IMR-90 (cell line): ENCODE measurements around the gene KCNQ1. TPM values are rescaled to one million over a fixed set of nuclear protein-coding genes. Genes with fewer than 3 reads are reported as not detected.

Experiments used
- ATAC-seq: fragments of 200-7000 bp; cut with Tn5 transposase; 2 replicates; pipeline ENCODE4 v1.9.1; 2020; ENCODE audit warnings: low read depth, mild to moderate bottlenecking, moderate library complexity
- BruUV-seq: library from RNA; stranded (reverse); fragments of 400-500 nt; replicated peaks from 2 replicates; lab custom pipeline; 2021; lab: Mats Ljungman, UMichigan
- CTCF ChIA-PET: fragments of 300-600 bp; formaldehyde crosslinking; extraction: SDS; loops from one replicate; lab custom pipeline; 2021; ENCODE audit warnings: antibody characterized with exemption; lab: Yijun Ruan, JAX
- POLR2A ChIA-PET: fragments of 300-600 bp; sonication (Branson Sonifier 250); formaldehyde crosslinking; loops from one replicate; lab custom pipeline; 2022; ENCODE audit warnings: antibody characterized with exemption; ENCODE audit not compliant: unreplicated experiment; lab: Charles Lee
- DNase-seq: peaks from one replicate; pipeline ENCODE4 v3.0.0; 2013
- H2AFZ ChIP-seq: replicated peaks from 2 replicates; pipeline ENCODE3; 2013; ENCODE audit warnings: low read length, mild to moderate bottlenecking; ENCODE audit not compliant: poor library complexity
- H2AK5ac ChIP-seq: 2 replicates; pipeline ENCODE4 v1.6.1; 2013; ENCODE audit warnings: low read depth, low read length, inconsistent platforms
- H2AK9ac ChIP-seq: replicated peaks from 2 replicates; pipeline ENCODE3; 2013; ENCODE audit warnings: mild to moderate bottlenecking, low read depth, low read length, moderate library complexity; ENCODE audit not compliant: poor library complexity
- H2BK120ac ChIP-seq: 2 replicates; pipeline ENCODE4 v1.6.1; 2013; ENCODE audit warnings: low read depth, low read length, inconsistent platforms
- H2BK15ac ChIP-seq: 3 replicates; pipeline ENCODE4 v1.6.1; 2013; ENCODE audit warnings: low read depth, low read length, inconsistent platforms
- H2BK20ac ChIP-seq: 2 replicates; pipeline ENCODE4 v1.6.1; 2013; ENCODE audit warnings: low read depth, mild to moderate bottlenecking, inconsistent platforms, low read length, moderate library complexity
- H2BK5ac ChIP-seq: 2 replicates; pipeline ENCODE4 v1.6.1; 2013; ENCODE audit warnings: mild to moderate bottlenecking, low read depth, low read length, inconsistent platforms; ENCODE audit not compliant: poor library complexity, severe bottlenecking
- H3K14ac ChIP-seq: replicated peaks from 2 replicates; pipeline ENCODE4 v1.6.1; 2013; ENCODE audit warnings: low read depth, low read length, inconsistent platforms
- H3K18ac ChIP-seq: 2 replicates; pipeline ENCODE4 v1.6.1; 2013; ENCODE audit warnings: low read depth, low read length, control low read depth
- H3K23ac ChIP-seq: 2 replicates; pipeline ENCODE4 v1.6.1; 2013; ENCODE audit warnings: low read depth, low read length, inconsistent platforms
- H3K27ac ChIP-seq: 2 replicates; pipeline ENCODE4 v1.5.1; 2013; ENCODE audit warnings: mild to moderate bottlenecking, control low read depth, low read length; ENCODE audit not compliant: insufficient read depth
- H3K27me3 ChIP-seq: 2 replicates; pipeline ENCODE4 v1.6.1; 2013; ENCODE audit warnings: low read length; ENCODE audit not compliant: control insufficient read depth, insufficient read depth
- H3K36me3 ChIP-seq: 2 replicates; pipeline ENCODE4 v1.6.1; 2013; ENCODE audit warnings: low read length, mixed read lengths; ENCODE audit not compliant: control insufficient read depth, insufficient read depth
- H3K4ac ChIP-seq: 2 replicates; pipeline ENCODE4 v1.6.1; 2013; ENCODE audit warnings: low read depth, low read length, inconsistent platforms
- H3K4me1 ChIP-seq: 2 replicates; pipeline ENCODE4 v1.6.1; 2013; ENCODE audit warnings: low read length, mixed read lengths; ENCODE audit not compliant: control insufficient read depth, insufficient read depth
- H3K4me2 ChIP-seq: 2 replicates; pipeline ENCODE4 v1.6.1; 2013; ENCODE audit warnings: low read depth, mild to moderate bottlenecking, control low read depth, low read length, moderate library complexity
- H3K4me3 ChIP-seq: 2 replicates; pipeline ENCODE4 v1.5.1; 2013; ENCODE audit warnings: low read depth, mild to moderate bottlenecking, control low read depth, low read length, moderate library complexity; ENCODE audit not compliant: insufficient read depth
- H3K56ac ChIP-seq: 2 replicates; pipeline ENCODE4 v1.6.1; 2013; ENCODE audit warnings: low read length, inconsistent platforms; ENCODE audit not compliant: insufficient read depth; ENCODE audit errors: extremely low read depth
- H3K79me1 ChIP-seq, 2 experiments: 2 replicates each; pipeline ENCODE4 v1.6.1; 2013; ENCODE audit warnings: low read length in 2 of 2, inconsistent platforms in 1 of 2, low read depth in 1 of 2
- H3K9ac ChIP-seq: 2 replicates; pipeline ENCODE4 v1.6.1; 2013; ENCODE audit warnings: low read depth, low read length, control low read depth
- H3K9me1 ChIP-seq: 2 replicates; pipeline ENCODE4 v1.6.1; 2013; ENCODE audit warnings: low read length, inconsistent platforms; ENCODE audit not compliant: insufficient read depth
- H3K9me3 ChIP-seq: 2 replicates; pipeline ENCODE4 v1.6.1; 2013; ENCODE audit warnings: low read length; ENCODE audit not compliant: control insufficient read depth, insufficient read depth
- H4K20me1 ChIP-seq: 2 replicates; pipeline ENCODE4 v1.6.1; 2013; ENCODE audit warnings: low read length, inconsistent platforms; ENCODE audit not compliant: insufficient read depth
- H4K5ac ChIP-seq: 2 replicates; pipeline ENCODE4 v1.6.1; 2013; ENCODE audit warnings: mild to moderate bottlenecking, low read depth, low read length, control low read depth
- H4K8ac ChIP-seq, 2 experiments: 2 replicates each; pipeline ENCODE4 v1.6.1; 2013; ENCODE audit warnings: low read depth in 2 of 2, low read length in 2 of 2, control low read depth in 1 of 2, inconsistent platforms in 1 of 2
- H4K91ac ChIP-seq: 2 replicates; pipeline ENCODE4 v1.6.1; 2013; ENCODE audit warnings: low read depth, low read length, inconsistent platforms; ENCODE audit not compliant: insufficient read depth
- CEBPB ChIP-seq: IDR thresholded peaks from 2 replicates; pipeline ENCODE4 v1.6.1; 2012; ENCODE audit warnings: low read depth, low read length, improper control_type of control experiment
- MXI1 ChIP-seq: IDR thresholded peaks from 2 replicates; pipeline ENCODE4 v1.6.1; 2012; ENCODE audit warnings: low read depth, mild to moderate bottlenecking, low read length, moderate library complexity, borderline replicate concordance
- NFE2L2 ChIP-seq: fragments of 150-350 bp; IDR thresholded peaks from 2 replicates; pipeline ENCODE4 v1.6.1; 2016; ENCODE audit warnings: low read depth, mild to moderate bottlenecking, low read length
- POLR2A ChIP-seq: IDR thresholded peaks from 2 replicates; pipeline ENCODE4 v1.6.1; 2012; ENCODE audit warnings: mild to moderate bottlenecking, low read depth, low read length
- RCOR1 ChIP-seq: IDR thresholded peaks from 2 replicates; pipeline ENCODE4 v1.6.1; 2012; ENCODE audit warnings: mild to moderate bottlenecking, low read length, improper control_type of control experiment; ENCODE audit not compliant: insufficient replicate concordance
- WGBS, 2 experiments: methylation state at CpG; one replicate each; pipeline versions ENCODE4 v1.1.5 to v1.1.7; 2013; ENCODE audit warnings: missing lambda C conversion rate in 2 of 2; ENCODE audit not compliant: insufficient read length in 1 of 2; ENCODE audit errors: extremely low coverage in 2 of 2; 5-methylcytosine and 5-hydroxymethylcytosine counted together
- dilution Hi-C: fragments of 300-500 bp; cut with HindIII; formaldehyde crosslinking; loops from one replicate; pipeline ENCODE4 v1.14.3; 2018; ENCODE audit warnings: low sequenced_read_pairs; ENCODE audit not compliant: unreplicated experiment
- in situ Hi-C: fragments of 300-500 bp; cut with MboI; formaldehyde crosslinking; loops from 3 replicates; pipeline ENCODE4 v1.14.3; 2019; ENCODE audit warnings: low sequenced_read_pairs, inconsistent platforms, mixed read lengths
- intact Hi-C: fragments of 100-400 bp; cut with micrococcal nuclease; formaldehyde crosslinking; loops from 2 replicates; pipeline ENCODE4 v1.10.0; 2022
- polyA plus RNA-seq, 3 experiments: library from polyadenylated mRNA; depleted of rRNA; stranded (reverse); fragments of >200 nt; gene quantifications; 2 replicates each; pipeline ENCODE4 v1.2.3, GENCODE V29; 2012; ENCODE audit warnings: low replicate concordance in 1 of 3
- total RNA-seq: library from RNA; depleted of rRNA; stranded (reverse); fragments of >200 nt; gene quantifications from 2 replicates; pipeline ENCODE4 v1.2.3, GENCODE V29; 2012

KCNQ1 gene
- total and polyA plus RNA-seq, 2 of the 4 experiments (the other 2 are of a cell fraction) = 0.07 TPM; not detected in 1

- TF ChIP-seq CEBPB (no peak), MXI1 (no peak), NFE2L2 (no peak), POLR2A (no peak)
Observed at GRCh38 chr11:2793701-2794045, 348.9 kb downstream of the KCNQ1 start (continued).

- Histone ChIP-seq H4K91ac (no peak overlapping the region), H3K14ac (no peak overlapping the region), H3K9me1 (peaks cover 2% of the 10 kb centered on the region; the same call in 1 of the 2 replicates), H3K4me1 (no peaks in the 10 kb centered on the region), H3K18ac (no peak overlapping the region), H3K4ac (no peak overlapping the region), H3K36me3 (no peaks in the 10 kb centered on the region), H3K9me3 (peaks cover 2% of the 10 kb centered on the region), H3K27me3 (peaks cover 50% of the 10 kb centered on the region), H4K8ac (no peak overlapping the region), H2AK9ac (no peak overlapping the region), H3K23ac (no peak overlapping the region), H2BK20ac (no peak overlapping the region), H2BK5ac (no peak overlapping the region), H3K79me1 (no peaks in the 10 kb centered on the region), H3K9ac (no peak overlapping the region), H3K4me3 (no peak overlapping the region), H3K4me2 (no peak overlapping the region), H2AFZ (no peak overlapping the region), H2BK15ac (no peak overlapping the region), H2BK120ac (no peak overlapping the region), H4K5ac (no peak overlapping the region), H3K56ac (no peak overlapping the region), H2AK5ac (no peak overlapping the region), H3K27ac (no peak overlapping the region), H4K20me1 (no peaks in the 10 kb centered on the region; the same call in 1 of the 2 replicates)
- CTCF ChIA-PET = no interaction called here
- dilution Hi-C loops = no loop called here
- no peak for DNase-seq
- intact Hi-C loops = no loop called here
- TF ChIP-seq RCOR1 = no peak
- POLR2A ChIA-PET = no interaction called here
- in situ Hi-C loops = no loop called here
- BruUV-seq = no TSS peak
- no peak for ATAC-seq
- WGBS, 2 experiments = 67% methylated on average over 10 of the region's 18 CpGs; no CpG with 5 or more reads in 1 of the 2 experiments
Observed at GRCh38 chr11:2794046-2794967, 349.5 kb downstream of the KCNQ1 start.
